Esophagus muscularis mucosa (tissue), 3 donors: Measurements from ENCODE around the gene SP2.

Experiments used
- POLR2A ChIP-seq: fragments of 450-650 bp; IDR thresholded peaks from one replicate; pipeline ENCODE4 v1.6.1; 2017; ENCODE audit warnings: antibody characterized with exemption, moderate library complexity, mild to moderate bottlenecking, low read depth
- TF ChIP-seq, protein P1 (sequence below), 3 experiments: fragments of 200-600 bp in 2 of 3; fragments of 450-650 bp in 1 of 3; sonication (generic) in 2 of 3; IDR thresholded peaks; one replicate each; pipeline ENCODE4 v1.5.1; 2017 to 2019; ENCODE audit warnings: antibody characterized with exemption in 3 of 3, mild to moderate bottlenecking in 2 of 3, moderate library complexity in 1 of 3

DNA sequence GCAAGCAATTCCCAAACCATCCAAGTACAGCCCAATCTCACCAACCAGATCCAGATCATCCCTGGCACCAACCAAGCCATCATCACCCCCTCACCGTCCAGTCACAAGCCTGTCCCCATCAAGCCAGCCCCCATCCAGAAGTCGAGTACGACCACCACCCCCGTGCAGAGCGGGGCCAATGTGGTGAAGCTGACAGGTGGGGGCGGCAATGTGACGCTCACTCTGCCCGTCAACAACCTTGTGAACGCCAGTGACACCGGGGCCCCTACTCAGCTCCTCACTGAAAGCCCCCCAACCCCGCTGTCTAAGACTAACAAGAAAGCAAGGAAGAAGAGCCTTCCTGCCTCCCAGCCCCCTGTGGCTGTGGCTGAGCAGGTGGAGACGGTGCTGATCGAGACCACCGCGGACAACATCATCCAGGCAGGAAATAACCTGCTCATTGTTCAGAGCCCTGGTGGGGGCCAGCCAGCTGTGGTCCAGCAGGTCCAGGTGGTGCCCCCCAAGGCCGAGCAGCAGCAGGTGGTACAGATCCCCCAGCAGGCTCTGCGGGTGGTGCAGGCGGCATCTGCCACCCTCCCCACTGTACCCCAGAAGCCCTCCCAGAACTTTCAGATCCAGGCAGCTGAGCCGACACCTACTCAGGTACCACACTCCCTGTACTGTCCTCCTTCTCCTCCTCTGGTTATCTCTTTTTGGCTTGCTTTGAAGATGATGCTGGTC is 20.6 kb downstream of the SP2 start:
- TF ChIP-seq POLR2A = no peak
- TF ChIP-seq, protein P1, sequence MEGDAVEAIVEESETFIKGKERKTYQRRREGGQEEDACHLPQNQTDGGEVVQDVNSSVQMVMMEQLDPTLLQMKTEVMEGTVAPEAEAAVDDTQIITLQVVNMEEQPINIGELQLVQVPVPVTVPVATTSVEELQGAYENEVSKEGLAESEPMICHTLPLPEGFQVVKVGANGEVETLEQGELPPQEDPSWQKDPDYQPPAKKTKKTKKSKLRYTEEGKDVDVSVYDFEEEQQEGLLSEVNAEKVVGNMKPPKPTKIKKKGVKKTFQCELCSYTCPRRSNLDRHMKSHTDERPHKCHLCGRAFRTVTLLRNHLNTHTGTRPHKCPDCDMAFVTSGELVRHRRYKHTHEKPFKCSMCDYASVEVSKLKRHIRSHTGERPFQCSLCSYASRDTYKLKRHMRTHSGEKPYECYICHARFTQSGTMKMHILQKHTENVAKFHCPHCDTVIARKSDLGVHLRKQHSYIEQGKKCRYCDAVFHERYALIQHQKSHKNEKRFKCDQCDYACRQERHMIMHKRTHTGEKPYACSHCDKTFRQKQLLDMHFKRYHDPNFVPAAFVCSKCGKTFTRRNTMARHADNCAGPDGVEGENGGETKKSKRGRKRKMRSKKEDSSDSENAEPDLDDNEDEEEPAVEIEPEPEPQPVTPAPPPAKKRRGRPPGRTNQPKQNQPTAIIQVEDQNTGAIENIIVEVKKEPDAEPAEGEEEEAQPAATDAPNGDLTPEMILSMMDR (IDR thresholded peaks at IDR 0.05) = no peak
